Measurements from ENCODE around the gene CDSN. TPM values are rescaled to one million over a fixed set of nuclear protein-coding genes. Genes with fewer than 3 reads are reported as not detected.
A peak's percentile ranks its signal among the peaks of the same experiment; 100 is the strongest.

CDSN gene
- total and polyA plus RNA-seq, 2 of the 4 experiments (the other 2 are of a cell fraction): not detected

GRCh38 chr6:31087494-31088089, 32.7 kb downstream of the CDSN start:
- no peak overlapping the region for H4K91ac ChIP-seq (ENCODE audit: insufficient read depth, low read depth, low read length)
- POLR2A ChIA-PET (ENCODE audit: unreplicated experiment): interaction anchor here (0.7 kb wide), 1 partner anchor 361 kb away, joined by 3 read pairs; no protein-coding TSS in a partner anchor
- H3K9ac ChIP-seq (ENCODE audit: low read depth, low read length): no peak overlapping the region
- no peak for TF ChIP-seq FOS (IDR thresholded peaks at IDR 0.05; ENCODE audit: low read depth, low read length)
- peak; percentile 89 for TF ChIP-seq CTCF (conservative IDR thresholded peaks at IDR 0.05; ENCODE audit: low read depth, low read length)
- TF ChIP-seq POLR2A (IDR thresholded peaks at IDR 0.05; ENCODE audit: low read depth, low read length): no peak
- peak; percentile 84 for TF ChIP-seq RAD21 (IDR thresholded peaks at IDR 0.05; ENCODE audit: low read length)
- no peak; the same call in 1 of the 2 replicates for TF ChIP-seq CHD1 (IDR thresholded peaks at IDR 0.05; ENCODE audit: low read depth, low read length)
- TF ChIP-seq MAZ (IDR thresholded peaks at IDR 0.05; ENCODE audit: borderline replicate concordance, low read depth, low read length): peak; percentile 49; the same call in 1 of the 2 replicates
- TF ChIP-seq SMC3 (IDR thresholded peaks at IDR 0.05; ENCODE audit: low read depth, low read length): peak; percentile 66
- no peak for TF ChIP-seq MXI1 (IDR thresholded peaks at IDR 0.05; ENCODE audit: borderline replicate concordance, low read depth, low read length)
- H2BK20ac ChIP-seq (ENCODE audit: low read depth, low read length): no peak overlapping the region
- CTCF ChIA-PET: interaction anchor here (0.6 to 2.1 kb wide), 12 partner anchors 9 to 546 kb away, joined by 3 to 25 read pairs (median 4); partner anchors contain the start of genes PSORS1C1 and VARS2
- H3K56ac ChIP-seq (ENCODE audit: extremely low read depth, insufficient read depth, low read length): no peak overlapping the region
- H3K79me1 ChIP-seq (ENCODE audit: low read depth in 1 of 2, low read length in 2 of 2): no peaks in the 10 kb centered on the region
- H4K5ac ChIP-seq (ENCODE audit: low read depth, low read length): no peak overlapping the region
- H2AK5ac ChIP-seq (ENCODE audit: low read depth, low read length): no peak overlapping the region
- H2BK15ac ChIP-seq (ENCODE audit: low read depth, low read length): no peak overlapping the region
- no peak overlapping the region for H3K18ac ChIP-seq (ENCODE audit: low read depth, low read length)
- H3K4me3 ChIP-seq (ENCODE audit: insufficient read depth, low read depth, low read length): no peak overlapping the region
- H3K4me1 ChIP-seq (ENCODE audit: control insufficient read depth, insufficient read depth, low read length): peaks cover 10% of the 10 kb centered on the region
- no CpG with 5 or more reads among the region's 14 CpGs for WGBS, 2 experiments (ENCODE audit: extremely low coverage in 2 of 2, insufficient read length in 1 of 2)
- in situ Hi-C loops (cut with MboI; ENCODE audit: low sequenced_read_pairs) (loop anchor here (25.0 kb wide), 1 partner anchor 600 kb away; the partner anchor contains the start of gene HLA-E), intact Hi-C loops (cut with micrococcal nuclease) (loop anchor here (1.0 to 5.0 kb wide), 6 partner anchors 172 to 545 kb away; partner anchors contain the start of genes FLOT1 and IER3), dilution Hi-C loops (cut with HindIII; ENCODE audit: low sequenced_read_pairs, unreplicated experiment) (no loop called here)
- H2BK5ac ChIP-seq (ENCODE audit: low read depth, low read length, poor library complexity, severe bottlenecking): peak overlapping the region; percentile 11
- H2AFZ ChIP-seq (replicated peaks; ENCODE audit: low read length, poor library complexity): no peak overlapping the region
- H2BK120ac ChIP-seq (ENCODE audit: low read depth, low read length): no peak overlapping the region
- no peaks in the 10 kb centered on the region; the same call in 1 of the 2 replicates for H3K27me3 ChIP-seq (ENCODE audit: control insufficient read depth, insufficient read depth, low read length)
- H3K9me1 ChIP-seq (ENCODE audit: insufficient read depth, low read length): 0 out of 2 replicates have a peak, but pooled peaks cover 2% of the 10 kb centered on the region
- DNase-seq: peak; percentile 86
- H4K20me1 ChIP-seq (ENCODE audit: insufficient read depth, low read length): 0 out of 2 replicates have a peak, but pooled peaks cover 3% of the 10 kb centered on the region
- H3K4ac ChIP-seq (ENCODE audit: low read depth, low read length): no peak overlapping the region
- H3K23ac ChIP-seq (ENCODE audit: low read depth, low read length): no peak overlapping the region
- H4K8ac ChIP-seq (ENCODE audit: low read depth in 2 of 2, low read length in 2 of 2): no peak overlapping the region
- H2AK9ac ChIP-seq (replicated peaks; ENCODE audit: low read depth, low read length, poor library complexity): no peak overlapping the region
- no peaks in the 10 kb centered on the region for H3K36me3 ChIP-seq (ENCODE audit: control insufficient read depth, insufficient read depth, low read length)
- BruUV-seq (replicated peaks): no TSS peak
- peak; percentile 89 for ATAC-seq (ENCODE audit: low read depth)
- H3K4me2 ChIP-seq (ENCODE audit: low read depth, low read length): peak overlapping the region; percentile 70
- peaks cover 2% of the 10 kb centered on the region; the same call in 1 of the 2 replicates for H3K9me3 ChIP-seq (ENCODE audit: control insufficient read depth, insufficient read depth, low read length)
- no peak overlapping the region for H3K14ac ChIP-seq (replicated peaks; ENCODE audit: low read depth, low read length)
- H3K27ac ChIP-seq (ENCODE audit: insufficient read depth, low read length): no peak overlapping the region
